ENCODE data around the gene ZFPL1.

- TF ChIP-seq CTCF (conservative IDR thresholded peaks at IDR 0.05) (no peak), ZFX (IDR thresholded peaks at IDR 0.05) (no peak)
These were observed 51.7 kb downstream of the ZFPL1 start for GRCh38 chr11:65135633-65136145.

Measured in C4-2B (cell line).